Liver (tissue), 3 donors: ENCODE results near the gene AKAP12.

ENCODE experiments used
- ATF3 ChIP-seq: IDR thresholded peaks from 2 replicates; pipeline ENCODE4 v1.6.1; 2016; ENCODE audit warnings: antibody characterized with exemption
- CTCF ChIP-seq: fragments of 150-350 bp; IDR thresholded peaks from 2 replicates; pipeline ENCODE4 v1.5.1; 2017; ENCODE audit warnings: improper control_type of control experiment, low read depth, low read length; ENCODE audit not compliant: missing input control
- GABPA ChIP-seq, 2 donors: IDR thresholded peaks in 1 of 2; conservative IDR thresholded peaks in 1 of 2; 2 replicates each; pipeline ENCODE4 v1.6.1; 2016; ENCODE audit warnings: antibody characterized with exemption in 2 of 2, mild to moderate bottlenecking in 1 of 2, moderate library complexity in 1 of 2
- JUND ChIP-seq, 2 donors: IDR thresholded peaks; 2 replicates each; pipeline ENCODE4 v1.6.1; 2016; ENCODE audit warnings: antibody characterized with exemption in 2 of 2
- RAD21 ChIP-seq, 2 donors: IDR thresholded peaks; 2 replicates each; pipeline ENCODE4 v1.6.1; 2016; ENCODE audit warnings: antibody characterized with exemption in 2 of 2, mild to moderate bottlenecking in 2 of 2
- SP1 ChIP-seq: IDR thresholded peaks from 2 replicates; pipeline ENCODE4 v1.6.1; 2018; ENCODE audit warnings: antibody characterized with exemption, mild to moderate bottlenecking
- TAF1 ChIP-seq: conservative IDR thresholded peaks from 2 replicates; pipeline ENCODE4 v1.6.1; 2016; ENCODE audit warnings: antibody characterized with exemption, mild to moderate bottlenecking
- YY1 ChIP-seq: IDR thresholded peaks from 2 replicates; pipeline ENCODE4 v1.6.1; 2016; ENCODE audit warnings: antibody characterized with exemption, mild to moderate bottlenecking
- TF ChIP-seq, protein P1 (sequence below): IDR thresholded peaks from 2 replicates; pipeline ENCODE4 v1.6.1; 2016; ENCODE audit warnings: antibody characterized with exemption
- TF ChIP-seq, protein P2 (sequence below): IDR thresholded peaks from 2 replicates; pipeline ENCODE4 v1.6.1; 2016; ENCODE audit warnings: antibody characterized with exemption
- donor health status: healthy.
- donor health status: healthy.

DNA sequence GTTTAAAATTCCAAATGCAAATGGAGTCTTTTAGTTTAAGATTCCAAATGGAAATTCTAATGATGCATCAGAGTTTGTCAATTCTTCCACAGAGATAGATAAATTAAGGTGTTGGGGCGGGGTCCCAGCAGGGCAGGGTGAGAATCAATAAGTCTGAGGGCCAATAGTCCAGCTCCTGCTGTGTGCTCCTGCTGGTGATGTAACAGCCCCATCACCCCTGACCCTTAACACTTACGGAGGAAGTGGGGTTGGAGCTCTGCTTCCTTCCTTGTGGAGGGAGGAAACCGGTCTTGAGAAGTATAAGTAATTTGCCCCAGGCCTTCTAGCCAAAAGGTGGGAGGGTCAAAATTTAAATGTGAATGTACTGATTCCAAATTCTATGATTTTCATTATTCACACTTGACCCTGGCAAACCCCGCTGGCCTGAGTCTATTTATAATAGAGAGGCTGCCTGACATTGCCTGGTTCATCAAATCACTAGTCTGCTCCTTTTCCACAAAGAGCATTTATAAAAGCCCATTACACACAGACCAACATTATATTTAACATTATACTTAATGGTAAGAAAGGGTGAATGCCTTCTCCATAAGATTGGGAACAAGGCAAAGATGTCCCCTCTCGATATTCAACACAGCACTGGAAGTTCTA, 134.4 kb downstream of the AKAP12 start:
- peak in 1 of 2 donors; percentile 30 for TF ChIP-seq JUND (IDR thresholded peaks at IDR 0.05)
- TF ChIP-seq CTCF, result no peak
- TF ChIP-seq, protein P1, sequence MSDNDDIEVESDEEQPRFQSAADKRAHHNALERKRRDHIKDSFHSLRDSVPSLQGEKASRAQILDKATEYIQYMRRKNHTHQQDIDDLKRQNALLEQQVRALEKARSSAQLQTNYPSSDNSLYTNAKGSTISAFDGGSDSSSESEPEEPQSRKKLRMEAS, result peak; percentile 56
- TF ChIP-seq YY1, result no peak
- TF ChIP-seq TAF1, result no peak
- peak; percentile 54 for TF ChIP-seq SP1
- TF ChIP-seq, protein P2, sequence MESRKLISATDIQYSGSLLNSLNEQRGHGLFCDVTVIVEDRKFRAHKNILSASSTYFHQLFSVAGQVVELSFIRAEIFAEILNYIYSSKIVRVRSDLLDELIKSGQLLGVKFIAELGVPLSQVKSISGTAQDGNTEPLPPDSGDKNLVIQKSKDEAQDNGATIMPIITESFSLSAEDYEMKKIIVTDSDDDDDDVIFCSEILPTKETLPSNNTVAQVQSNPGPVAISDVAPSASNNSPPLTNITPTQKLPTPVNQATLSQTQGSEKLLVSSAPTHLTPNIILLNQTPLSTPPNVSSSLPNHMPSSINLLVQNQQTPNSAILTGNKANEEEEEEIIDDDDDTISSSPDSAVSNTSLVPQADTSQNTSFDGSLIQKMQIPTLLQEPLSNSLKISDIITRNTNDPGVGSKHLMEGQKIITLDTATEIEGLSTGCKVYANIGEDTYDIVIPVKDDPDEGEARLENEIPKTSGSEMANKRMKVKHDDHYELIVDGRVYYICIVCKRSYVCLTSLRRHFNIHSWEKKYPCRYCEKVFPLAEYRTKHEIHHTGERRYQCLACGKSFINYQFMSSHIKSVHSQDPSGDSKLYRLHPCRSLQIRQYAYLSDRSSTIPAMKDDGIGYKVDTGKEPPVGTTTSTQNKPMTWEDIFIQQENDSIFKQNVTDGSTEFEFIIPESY, result no peak
- no peak for TF ChIP-seq GABPA (IDR thresholded peaks at IDR 0.05 in 1 of 2, conservative IDR thresholded peaks at IDR 0.05 in 1 of 2)
- peak in 1 of 2 donors; percentile 23 for TF ChIP-seq RAD21 (IDR thresholded peaks at IDR 0.05)
- TF ChIP-seq ATF3, result peak; percentile 66
